Measurements from ENCODE around the gene DGKI.

DNA sequence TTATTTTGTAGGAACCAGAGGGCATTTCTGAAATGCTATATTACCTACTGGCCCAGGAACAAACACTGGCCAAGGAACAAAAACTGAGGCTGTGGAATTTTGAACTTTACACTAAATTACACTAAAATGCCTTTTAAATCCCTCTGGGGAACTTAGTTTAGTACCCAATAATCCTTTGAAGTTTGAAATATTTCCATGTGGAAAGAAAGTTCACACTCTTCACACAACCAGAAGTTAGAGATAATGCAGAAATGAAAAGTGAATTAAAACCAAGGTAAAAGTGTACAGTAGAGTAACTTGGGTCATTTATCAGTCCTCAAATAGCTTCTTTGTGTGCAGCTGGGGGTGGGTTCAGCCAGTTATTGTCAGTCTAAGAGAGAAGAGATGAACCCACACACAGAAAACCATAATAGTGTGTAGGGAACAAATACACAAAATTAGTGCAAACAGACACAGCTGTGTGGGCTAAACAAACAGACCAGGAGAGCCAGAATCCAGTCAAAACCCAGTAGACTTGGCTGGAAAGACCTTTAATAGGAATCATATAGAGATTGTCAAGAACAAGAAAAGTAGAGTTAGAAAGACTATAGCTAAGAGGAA lies 46.5 kb upstream of the DGKI start:
- TF ChIP-seq TCF7L2 (IDR thresholded peaks at IDR 0.05; ENCODE audit: borderline replicate concordance, extremely low read depth, insufficient read depth, insufficient read length): no peak
- no peak for TF ChIP-seq CTCF (IDR thresholded peaks at IDR 0.05 in 2 of 3, conservative IDR thresholded peaks at IDR 0.05 in 1 of 3; ENCODE audit: borderline replicate concordance in 1 of 3, insufficient read depth in 1 of 3, low read depth in 2 of 3, low read length in 2 of 3)

Data from HCT116 (cell line).